ENCODE data around the gene ABTB2. TPM values are rescaled to one million over a fixed set of nuclear protein-coding genes. Genes with fewer than 3 reads are reported as not detected.

Gene ABTB2
- total and polyA plus RNA-seq, 10 of the 15 experiments (the other 5 are each of a cell fraction or from before 2014, with no cell fraction given): 0.13 to 2.1 (median 0.72) TPM

- TF ChIP-seq, protein P1, sequence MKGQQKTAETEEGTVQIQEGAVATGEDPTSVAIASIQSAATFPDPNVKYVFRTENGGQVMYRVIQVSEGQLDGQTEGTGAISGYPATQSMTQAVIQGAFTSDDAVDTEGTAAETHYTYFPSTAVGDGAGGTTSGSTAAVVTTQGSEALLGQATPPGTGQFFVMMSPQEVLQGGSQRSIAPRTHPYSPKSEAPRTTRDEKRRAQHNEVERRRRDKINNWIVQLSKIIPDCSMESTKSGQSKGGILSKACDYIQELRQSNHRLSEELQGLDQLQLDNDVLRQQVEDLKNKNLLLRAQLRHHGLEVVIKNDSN (IDR thresholded peaks at IDR 0.05; ENCODE audit: borderline replicate concordance, extremely low read length, insufficient read depth, low read depth, low read length): no peak
- TF ChIP-seq RELA (IDR thresholded peaks at IDR 0.05; ENCODE audit: borderline replicate concordance, partially characterized antibody) (no peak), STAT3 (IDR thresholded peaks at IDR 0.05; ENCODE audit: low read depth, low read length) (no peak), ESRRA (IDR thresholded peaks at IDR 0.05; ENCODE audit: low read length) (no peak), YY1 (IDR thresholded peaks at IDR 0.05; ENCODE audit: low read depth, low read length) (peak; percentile 83), POLR2A (IDR thresholded peaks at IDR 0.05; ENCODE audit: low read depth, low read length) (no peak), RFX5 (IDR thresholded peaks at IDR 0.05; ENCODE audit: low read depth, low read length) (no peak), SREBF2 (IDR thresholded peaks at IDR 0.05; ENCODE audit: low read length) (no peak), CHD2 (IDR thresholded peaks at IDR 0.05; ENCODE audit: borderline replicate concordance, low read depth, low read length) (no peak), RAD21 (IDR thresholded peaks at IDR 0.05; ENCODE audit: insufficient read depth, low read depth, low read length) (peak; percentile 56), JUND (IDR thresholded peaks at IDR 0.05; ENCODE audit: low read depth, low read length) (no peak), ETV6 (conservative IDR thresholded peaks at IDR 0.05 in 1 of 2, IDR thresholded peaks at IDR 0.05 in 1 of 2; ENCODE audit: borderline replicate concordance in 1 of 2, low read depth in 1 of 2) (no peak), RB1 (IDR thresholded peaks at IDR 0.05; ENCODE audit: borderline replicate concordance) (no peak), POU2F2 (IDR thresholded peaks at IDR 0.05; ENCODE audit: borderline replicate concordance, low read depth, low read length) (0 out of 3 replicates have a peak, but pooled peaks have one; percentile 21), NR2C2 (IDR thresholded peaks at IDR 0.05; ENCODE audit: borderline replicate concordance, control insufficient read depth, insufficient read length, low read depth) (no peak), YBX1 (IDR thresholded peaks at IDR 0.05) (no peak), NKRF (conservative IDR thresholded peaks at IDR 0.05) (no peak), GATAD2B (conservative IDR thresholded peaks at IDR 0.05; ENCODE audit: low read depth) (no peak), EZH2 (IDR thresholded peaks at IDR 0.05; ENCODE audit: borderline replicate concordance, control insufficient read depth, low read depth, low read length) (no peak), FOS (IDR thresholded peaks at IDR 0.05; ENCODE audit: borderline replicate concordance, extremely low read depth, insufficient read length) (no peak), CBFB (IDR thresholded peaks at IDR 0.05; ENCODE audit: low read depth) (no peak), SREBF1 (IDR thresholded peaks at IDR 0.05; ENCODE audit: low read length) (no peak), TCF7 (IDR thresholded peaks at IDR 0.05; ENCODE audit: borderline replicate concordance) (no peak)
- TF ChIP-seq, protein P2, sequence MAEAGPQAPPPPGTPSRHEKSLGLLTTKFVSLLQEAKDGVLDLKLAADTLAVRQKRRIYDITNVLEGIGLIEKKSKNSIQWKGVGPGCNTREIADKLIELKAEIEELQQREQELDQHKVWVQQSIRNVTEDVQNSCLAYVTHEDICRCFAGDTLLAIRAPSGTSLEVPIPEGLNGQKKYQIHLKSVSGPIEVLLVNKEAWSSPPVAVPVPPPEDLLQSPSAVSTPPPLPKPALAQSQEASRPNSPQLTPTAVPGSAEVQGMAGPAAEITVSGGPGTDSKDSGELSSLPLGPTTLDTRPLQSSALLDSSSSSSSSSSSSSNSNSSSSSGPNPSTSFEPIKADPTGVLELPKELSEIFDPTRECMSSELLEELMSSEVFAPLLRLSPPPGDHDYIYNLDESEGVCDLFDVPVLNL (IDR thresholded peaks at IDR 0.05; ENCODE audit: low read depth, low read length): no peak
These were observed 8.7 kb upstream of the ABTB2 start (continued) for GRCh38 chr11:34366522-34366921.
